Measurements from ENCODE around the gene SLC30A7.

The SLC30A7 gene

DNA sequence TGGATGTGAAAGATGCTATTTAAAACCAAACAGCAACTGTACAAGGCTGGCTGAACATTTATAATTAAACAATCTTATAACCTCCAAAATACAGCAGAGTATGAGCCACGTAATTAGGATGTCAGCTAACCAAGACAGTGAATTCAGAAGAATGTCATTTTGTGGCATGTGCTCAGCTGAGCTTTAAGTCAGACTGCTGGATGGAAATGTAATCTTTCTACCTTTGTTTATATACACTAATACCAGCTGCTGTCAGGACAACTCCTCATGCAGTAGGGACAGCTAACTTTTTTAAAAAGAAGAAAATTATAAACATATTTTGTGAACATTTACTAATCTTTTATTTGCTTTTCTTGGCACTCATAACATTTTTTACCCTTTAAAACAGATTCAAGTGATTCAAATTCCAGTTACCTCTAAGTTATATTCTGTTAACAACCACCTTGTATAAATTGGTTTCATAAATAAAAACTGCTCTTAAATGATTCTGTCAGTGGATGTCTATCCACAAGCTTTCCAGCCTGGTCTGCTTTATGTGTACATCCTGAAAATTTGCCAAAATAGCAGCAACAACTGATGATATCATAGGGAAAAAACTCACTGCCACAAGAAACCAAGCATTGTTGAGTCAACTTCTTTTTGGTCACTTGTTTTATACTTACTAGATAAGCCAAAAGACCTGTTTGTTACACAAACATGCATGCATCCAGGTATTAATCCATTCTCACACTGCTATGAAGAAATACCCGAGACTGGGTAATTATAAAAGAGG lies 93.6 kb downstream of the SLC30A7 start:
- TF ChIP-seq, protein P1, sequence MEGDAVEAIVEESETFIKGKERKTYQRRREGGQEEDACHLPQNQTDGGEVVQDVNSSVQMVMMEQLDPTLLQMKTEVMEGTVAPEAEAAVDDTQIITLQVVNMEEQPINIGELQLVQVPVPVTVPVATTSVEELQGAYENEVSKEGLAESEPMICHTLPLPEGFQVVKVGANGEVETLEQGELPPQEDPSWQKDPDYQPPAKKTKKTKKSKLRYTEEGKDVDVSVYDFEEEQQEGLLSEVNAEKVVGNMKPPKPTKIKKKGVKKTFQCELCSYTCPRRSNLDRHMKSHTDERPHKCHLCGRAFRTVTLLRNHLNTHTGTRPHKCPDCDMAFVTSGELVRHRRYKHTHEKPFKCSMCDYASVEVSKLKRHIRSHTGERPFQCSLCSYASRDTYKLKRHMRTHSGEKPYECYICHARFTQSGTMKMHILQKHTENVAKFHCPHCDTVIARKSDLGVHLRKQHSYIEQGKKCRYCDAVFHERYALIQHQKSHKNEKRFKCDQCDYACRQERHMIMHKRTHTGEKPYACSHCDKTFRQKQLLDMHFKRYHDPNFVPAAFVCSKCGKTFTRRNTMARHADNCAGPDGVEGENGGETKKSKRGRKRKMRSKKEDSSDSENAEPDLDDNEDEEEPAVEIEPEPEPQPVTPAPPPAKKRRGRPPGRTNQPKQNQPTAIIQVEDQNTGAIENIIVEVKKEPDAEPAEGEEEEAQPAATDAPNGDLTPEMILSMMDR (IDR thresholded peaks at IDR 0.05; ENCODE audit: low read depth, low read length, poor library complexity, severe bottlenecking): no peak
- TF ChIP-seq EZH2phosphoT487 (IDR thresholded peaks at IDR 0.05; ENCODE audit: borderline replicate concordance, low read length): no peak
- H3K9me3 ChIP-seq (ENCODE audit: control insufficient read depth, insufficient read depth, low read length): no peaks in the 10 kb centered on the region
- no peaks in the 10 kb centered on the region for H3F3A ChIP-seq (ENCODE audit: control insufficient read depth, insufficient read depth)
- H3K9me2 ChIP-seq (replicated peaks; ENCODE audit: control insufficient read depth, low read length): no peaks in the 10 kb centered on the region
- H3K27ac ChIP-seq (ENCODE audit: low read depth, low read length): no peak overlapping the region
- peaks cover 34% of the 10 kb centered on the region for H3K36me3 ChIP-seq (ENCODE audit: control insufficient read depth, low read length)
- no peaks in the 10 kb centered on the region for H4K20me1 ChIP-seq (ENCODE audit: control insufficient read depth, insufficient read depth, low read depth, low read length)
- no peaks in the 10 kb centered on the region for H3K4me1 ChIP-seq (ENCODE audit: control insufficient read depth, low read length)
- no peak overlapping the region for H3K4me2 ChIP-seq (ENCODE audit: low read length)
- no peaks in the 10 kb centered on the region for H3K27me3 ChIP-seq (ENCODE audit: control insufficient read depth, low read length)
- no peak overlapping the region for H3K4me3 ChIP-seq (ENCODE audit: low read length)
- H3K79me2 ChIP-seq (ENCODE audit: control insufficient read depth, low read length): no peaks in the 10 kb centered on the region

DNA sequence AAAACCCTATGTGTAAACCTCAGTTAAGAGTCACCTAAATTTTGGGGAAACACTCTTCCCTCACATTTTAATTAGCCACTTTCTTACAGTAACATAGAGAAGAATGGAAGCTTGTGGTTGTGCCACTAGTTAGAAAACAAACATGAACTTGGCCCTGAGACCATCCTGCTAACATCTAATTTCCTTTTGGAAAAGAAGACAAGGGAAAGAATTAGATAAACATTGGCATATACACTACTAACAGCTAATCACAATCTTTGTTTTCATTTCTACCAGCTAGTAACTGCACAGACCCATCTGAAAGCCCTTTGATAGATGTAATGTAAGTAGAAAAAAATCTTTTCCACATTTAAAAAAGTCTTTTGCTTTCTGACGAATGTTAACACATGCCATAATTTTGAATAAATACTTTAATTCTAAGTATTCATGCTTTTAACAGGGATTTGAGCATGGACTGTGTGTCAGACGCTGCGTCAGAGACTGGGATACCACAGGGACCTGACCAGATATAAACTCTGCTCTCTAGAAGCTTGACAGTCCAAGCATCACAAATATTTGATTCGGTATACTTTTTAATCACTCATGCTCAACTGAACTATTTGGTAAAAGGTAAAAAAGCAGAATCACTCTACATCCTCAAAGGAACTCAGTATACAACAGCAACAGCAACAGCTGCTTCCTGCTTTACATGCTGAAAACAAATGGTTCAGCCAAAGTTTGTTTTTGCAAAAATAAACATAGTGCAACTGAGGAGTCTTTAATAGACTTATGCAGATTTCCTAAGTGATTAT lies 99.5 kb downstream of the SLC30A7 start:
- no peaks in the 10 kb centered on the region for H3K9me3 ChIP-seq (ENCODE audit: control insufficient read depth, insufficient read depth, low read length)
- H3K79me2 ChIP-seq (ENCODE audit: control insufficient read depth, low read length): no peaks in the 10 kb centered on the region
- no peaks in the 10 kb centered on the region for H3K9me2 ChIP-seq (replicated peaks; ENCODE audit: control insufficient read depth, low read length)
- no peaks in the 10 kb centered on the region for H3K4me1 ChIP-seq (ENCODE audit: control insufficient read depth, low read length)
- H4K20me1 ChIP-seq (ENCODE audit: control insufficient read depth, insufficient read depth, low read depth, low read length): no peaks in the 10 kb centered on the region
- H3K4me2 ChIP-seq (ENCODE audit: low read length): no peak overlapping the region
- H3K27me3 ChIP-seq (ENCODE audit: control insufficient read depth, low read length): no peaks in the 10 kb centered on the region
- no peaks in the 10 kb centered on the region for H3F3A ChIP-seq (ENCODE audit: control insufficient read depth, insufficient read depth)
- no peak for TF ChIP-seq EZH2phosphoT487 (IDR thresholded peaks at IDR 0.05; ENCODE audit: borderline replicate concordance, low read length)
- TF ChIP-seq, protein P1 (IDR thresholded peaks at IDR 0.05; ENCODE audit: low read depth, low read length, poor library complexity, severe bottlenecking): no peak
- peaks cover 23% of the 10 kb centered on the region for H3K36me3 ChIP-seq (ENCODE audit: control insufficient read depth, low read length)
- no peak overlapping the region for H3K4me3 ChIP-seq (ENCODE audit: low read length)
- no peak overlapping the region for H3K27ac ChIP-seq (ENCODE audit: low read depth, low read length)

DNA sequence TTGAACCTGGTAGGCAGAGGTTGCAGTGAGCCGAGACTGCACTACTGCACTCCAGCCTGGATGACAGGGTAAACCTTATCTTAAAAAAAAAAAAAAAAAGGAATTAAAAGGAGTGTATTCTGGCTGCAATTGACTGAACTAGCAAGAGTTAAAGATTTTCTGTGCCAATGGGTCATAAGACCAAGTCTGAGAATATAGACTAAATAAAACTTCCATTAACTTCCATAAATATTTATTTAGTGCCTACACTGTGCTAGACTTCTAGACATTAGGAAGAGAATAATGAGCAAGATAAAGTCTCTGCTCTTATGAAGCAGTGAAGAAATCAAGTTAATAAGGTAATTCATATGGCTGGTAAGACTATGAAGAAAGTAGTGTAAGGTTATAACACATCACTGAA lies 102.5 kb downstream of the SLC30A7 start:
- H4K20me1 ChIP-seq (ENCODE audit: control insufficient read depth, insufficient read depth, low read depth, low read length): no peaks in the 10 kb centered on the region
- H3K36me3 ChIP-seq (ENCODE audit: control insufficient read depth, low read length): peaks cover 28% of the 10 kb centered on the region
- no peak overlapping the region for H3K27ac ChIP-seq (ENCODE audit: low read depth, low read length)
- H3K9me2 ChIP-seq (replicated peaks; ENCODE audit: control insufficient read depth, low read length): no peaks in the 10 kb centered on the region
- H3K79me2 ChIP-seq (ENCODE audit: control insufficient read depth, low read length): no peaks in the 10 kb centered on the region
- peaks cover 7% of the 10 kb centered on the region for H3K4me1 ChIP-seq (ENCODE audit: control insufficient read depth, low read length)
- no peak for TF ChIP-seq EZH2phosphoT487 (IDR thresholded peaks at IDR 0.05; ENCODE audit: borderline replicate concordance, low read length)
- TF ChIP-seq, protein P1 (IDR thresholded peaks at IDR 0.05; ENCODE audit: low read depth, low read length, poor library complexity, severe bottlenecking): no peak
- H3K4me2 ChIP-seq (ENCODE audit: low read length): no peak overlapping the region
- H3K9me3 ChIP-seq (ENCODE audit: control insufficient read depth, insufficient read depth, low read length): no peaks in the 10 kb centered on the region
- H3K27me3 ChIP-seq (ENCODE audit: control insufficient read depth, low read length): no peaks in the 10 kb centered on the region
- no peaks in the 10 kb centered on the region for H3F3A ChIP-seq (ENCODE audit: control insufficient read depth, insufficient read depth)
- no peak overlapping the region for H3K4me3 ChIP-seq (ENCODE audit: low read length)

Data from DOHH2 (cell line).